H1 (cell line): ENCODE results near the gene FAM53B. TPM values are rescaled to one million over a fixed set of nuclear protein-coding genes. Genes with fewer than 3 reads are reported as not detected.

Source experiments
- CTCF ChIA-PET: fragments of 300-600 bp; sonication (Branson Sonifier 250); formaldehyde crosslinking; loops from one replicate; lab custom pipeline; 2021; ENCODE audit not compliant: partially characterized antibody; lab: Charles Lee
- POLR2A ChIA-PET: fragments of 300-600 bp; sonication (Branson Sonifier 250); formaldehyde crosslinking; loops from one replicate; lab custom pipeline; 2021; ENCODE audit warnings: inconsistent platforms; ENCODE audit not compliant: partially characterized antibody; lab: Charles Lee
- DNase-seq, 2 experiments: peaks; one replicate each; pipeline versions ENCODE4 v3.0.0 to v3.0.0-alpha.2; 2010 to 2022; ENCODE audit warnings: low spot score in 2 of 2, low read depth in 1 of 2, mixed read lengths in 1 of 2
- FAIRE-seq: peaks from 2 replicates; lab custom pipeline; 2011; peaks lifted over from hg19 to GRCh38; lab: Jason Lieb, UNC
- H2AFZ ChIP-seq: 2 replicates; pipeline ENCODE4 v1.8.1; 2012; ENCODE audit warnings: low read length, inconsistent platforms
- H2AK5ac ChIP-seq: 2 replicates; pipeline ENCODE4 v1.6.1; 2013; ENCODE audit warnings: low read depth, low read length
- H2BK120ac ChIP-seq: replicated peaks from 2 replicates; pipeline ENCODE3; 2013; ENCODE audit warnings: low read depth, low read length, inconsistent platforms
- H2BK12ac ChIP-seq: 2 replicates; pipeline ENCODE4 v1.6.1; 2013; ENCODE audit warnings: low read depth, low read length
- H2BK15ac ChIP-seq: 2 replicates; pipeline ENCODE4 v1.6.1; 2013; ENCODE audit warnings: low read length
- H2BK20ac ChIP-seq: 2 replicates; pipeline ENCODE4 v1.6.1; 2013; ENCODE audit warnings: low read length
- H2BK5ac ChIP-seq: 2 replicates; pipeline ENCODE4 v1.6.1; 2013; ENCODE audit warnings: low read depth, low read length
- H3K14ac ChIP-seq: 2 replicates; pipeline ENCODE4 v1.6.1; 2013; ENCODE audit warnings: inconsistent platforms; ENCODE audit not compliant: insufficient read length
- H3K18ac ChIP-seq: 2 replicates; pipeline ENCODE4 v1.6.1; 2013; ENCODE audit warnings: low read length; ENCODE audit errors: extremely low read depth
- H3K23ac ChIP-seq: 2 replicates; pipeline ENCODE4 v1.6.1; 2013; ENCODE audit warnings: inconsistent platforms; ENCODE audit not compliant: insufficient read length
- H3K23me2 ChIP-seq: 2 replicates; pipeline ENCODE4 v1.6.1; 2013; ENCODE audit warnings: low read depth, low read length
- H3K27ac ChIP-seq: 2 replicates; pipeline ENCODE4 v1.6.1; 2011; ENCODE audit warnings: low read depth, low read length, inconsistent platforms
- H3K27me3 ChIP-seq, 4 experiments: replicated peaks in 1 of 4; 1 replicate in 1 of 4; 2 replicates in 3 of 4; pipeline versions ENCODE4 v1.6.1 to v1.8.1; 2011 to 2013; ENCODE audit warnings: low read length in 3 of 4, mild to moderate bottlenecking in 3 of 4, inconsistent platforms in 2 of 4, mixed read lengths in 2 of 4, moderate library complexity in 1 of 4; ENCODE audit not compliant: control insufficient read depth in 3 of 4, insufficient read depth in 3 of 4; ENCODE audit errors: extremely low read depth in 1 of 4
- H3K36me3 ChIP-seq, 4 experiments: 2 replicates each; pipeline versions ENCODE4 v1.6.1 to v1.8.1; 2011 to 2013; ENCODE audit warnings: mild to moderate bottlenecking in 4 of 4, low read length in 3 of 4, moderate library complexity in 2 of 4, control low read depth in 1 of 4, inconsistent platforms in 1 of 4; ENCODE audit not compliant: insufficient read depth in 4 of 4, control insufficient read depth in 2 of 4
- H3K4ac ChIP-seq: replicated peaks from 2 replicates; pipeline ENCODE3; 2013; ENCODE audit warnings: low read length, low read depth, mixed read lengths, inconsistent platforms; ENCODE audit not compliant: insufficient read length
- H3K4me1 ChIP-seq, 4 experiments: replicated peaks in 1 of 4; 1 replicate in 1 of 4; 2 replicates in 3 of 4; pipeline versions ENCODE4 v1.6.1 to v1.8.1; 2011 to 2013; ENCODE audit warnings: low read length in 3 of 4, inconsistent platforms in 2 of 4, mixed read lengths in 1 of 4; ENCODE audit not compliant: insufficient read depth in 4 of 4, control insufficient read depth in 3 of 4
- H3K4me2 ChIP-seq, 2 experiments: 2 replicates each; pipeline versions ENCODE4 v1.6.1 to v1.8.1; 2011 to 2013; ENCODE audit warnings: low read depth in 2 of 2, low read length in 2 of 2, control low read depth in 1 of 2, inconsistent platforms in 1 of 2, mild to moderate bottlenecking in 1 of 2; ENCODE audit not compliant: insufficient read depth in 1 of 2
- H3K4me3 ChIP-seq, 4 experiments: fragments of 200-600, 300-600 bp in 1 of 4; sonication (generic), shearing (Covaris generic), sonication (Bioruptor Twin) in 1 of 4; 2 replicates each; pipeline versions ENCODE4 v1.5.1 to v1.8.1; 2011 to 2016; ENCODE audit warnings: low read length in 4 of 4, low read depth in 3 of 4, control low read depth in 2 of 4, inconsistent platforms in 2 of 4, mild to moderate bottlenecking in 2 of 4, mixed read lengths in 1 of 4, moderate library complexity in 1 of 4; ENCODE audit not compliant: insufficient read depth in 2 of 4; ENCODE audit errors: extremely low read depth in 1 of 4
- H3K56ac ChIP-seq: replicated peaks from 2 replicates; pipeline ENCODE3; 2013; ENCODE audit warnings: low read depth, mild to moderate bottlenecking, mixed read lengths, low read length, inconsistent platforms; ENCODE audit not compliant: insufficient read length
- H3K79me1 ChIP-seq: 2 replicates; pipeline ENCODE4 v1.6.1; 2013; ENCODE audit warnings: low read depth, low read length, control low read depth
- H3K79me2 ChIP-seq, 2 experiments: 2 replicates each; pipeline versions ENCODE4 v1.6.1 to v1.8.1; 2012 to 2013; ENCODE audit warnings: low read length in 2 of 2, mild to moderate bottlenecking in 2 of 2, inconsistent platforms in 1 of 2; ENCODE audit not compliant: insufficient read depth in 2 of 2, control insufficient read depth in 1 of 2
- H3K9ac ChIP-seq, 4 experiments: replicated peaks in 1 of 4; 1 replicate in 1 of 4; 2 replicates in 3 of 4; pipeline versions ENCODE4 v1.6.1 to v1.8.1; 2011 to 2013; ENCODE audit warnings: low read depth in 3 of 4, low read length in 3 of 4, control low read depth in 2 of 4, mild to moderate bottlenecking in 2 of 4, moderate library complexity in 2 of 4, inconsistent platforms in 1 of 4; ENCODE audit errors: extremely low read depth in 1 of 4
- H3K9me3 ChIP-seq, 2 experiments: 2 replicates each; pipeline versions ENCODE4 v1.6.1 to v1.8.1; 2012 to 2013; ENCODE audit warnings: mild to moderate bottlenecking in 2 of 2, moderate library complexity in 2 of 2, control low read depth in 1 of 2, inconsistent platforms in 1 of 2, low read depth in 1 of 2, low read length in 1 of 2, mixed read lengths in 1 of 2; ENCODE audit not compliant: insufficient read depth in 2 of 2
- H4K20me1 ChIP-seq, 2 experiments: replicated peaks in 1 of 2; 2 replicates each; pipeline versions ENCODE3 to v1.8.1; 2011 to 2013; ENCODE audit warnings: inconsistent platforms in 2 of 2, low read length in 2 of 2, mild to moderate bottlenecking in 1 of 2; ENCODE audit not compliant: insufficient read depth in 2 of 2, control insufficient read depth in 1 of 2
- H4K5ac ChIP-seq: 2 replicates; pipeline ENCODE4 v1.6.1; 2013; ENCODE audit warnings: low read length, low read depth, mixed read lengths, inconsistent platforms; ENCODE audit not compliant: insufficient read length
- H4K8ac ChIP-seq: 2 replicates; pipeline ENCODE4 v1.8.0; 2013; ENCODE audit warnings: mild to moderate bottlenecking, moderate library complexity, low read length, inconsistent platforms; ENCODE audit not compliant: insufficient read depth; ENCODE audit errors: extremely low read depth
- H4K91ac ChIP-seq: replicated peaks from 2 replicates; pipeline ENCODE3; 2013; ENCODE audit warnings: low read length, mixed read lengths, inconsistent platforms; ENCODE audit not compliant: insufficient read length
- WGBS, 2 experiments: shearing (Covaris generic) in 1 of 2; methylation state at CpG; one replicate each; pipeline versions ENCODE4 v1.1.6 to v1.1.7; 2013 to 2015; ENCODE audit warnings: low lambda C conversion rate in 2 of 2, mixed read lengths in 2 of 2, inconsistent platforms in 1 of 2, low coverage in 1 of 2, missing lambda C conversion rate in 1 of 2; ENCODE audit not compliant: insufficient replicate concordance in 2 of 2, insufficient coverage in 1 of 2, insufficient read length in 1 of 2; ENCODE audit errors: extremely low coverage in 1 of 2, missing lambda C conversion rate in 1 of 2; 5-methylcytosine and 5-hydroxymethylcytosine counted together
- polyA plus RNA-seq, 7 experiments: library from polyadenylated mRNA; depleted of rRNA in 3 of 7; stranded (reverse) in 5 of 7; unstranded in 2 of 7; fragments of >200 nt in 5 of 7; fragments of 200-250 nt in 2 of 7; gene quantifications; 1 replicate in 5 of 7; 2 replicates in 1 of 7; 4 replicates in 1 of 7; pipeline versions ENCODE4 v1.2.1 to v1.2.3, GENCODE V29; 2011 to 2013; ENCODE audit warnings: missing spikeins in 2 of 7, mixed read lengths in 2 of 7
- total RNA-seq: library from RNA; stranded (reverse); fragmentation: NEBNext Ultra II Directional; extraction: Animal tissue kit (Norgen Biotek cat#: 25700); gene quantifications from 2 replicates; pipeline ENCODE4 v1.2.1, GENCODE V29; 2021

Gene FAM53B
- total and polyA plus RNA-seq, 2 of the 8 experiments (the other 6 are each of a cell fraction or from before 2014, with no cell fraction given) = 5.3 to 14.4 TPM

DNA sequence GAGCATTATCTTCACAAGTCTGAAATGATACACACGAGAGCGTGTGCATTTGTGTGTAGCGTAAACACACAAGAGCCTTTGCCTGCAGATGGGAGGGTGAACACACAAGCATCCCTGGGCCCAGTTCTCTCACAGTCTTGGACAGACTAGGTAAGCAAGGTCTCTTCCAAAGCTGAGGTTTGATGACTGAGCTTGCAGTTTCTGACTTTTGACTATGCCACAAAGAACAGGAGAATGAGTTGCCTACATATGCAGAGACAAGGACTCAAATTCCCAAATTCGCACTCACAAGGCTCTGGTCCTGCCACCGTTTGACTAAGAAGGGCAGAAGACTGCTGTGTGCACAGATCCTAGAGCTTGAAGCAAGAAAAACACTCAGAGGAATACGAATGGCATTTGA lies 55.8 kb downstream of the FAM53B start:
- Histone ChIP-seq H2BK12ac (no peak overlapping the region), H3K18ac (no peak overlapping the region), H3K79me2 (no peaks in the 10 kb centered on the region), H2BK5ac (no peak overlapping the region), H3K36me3 (no peaks in the 10 kb centered on the region; a peak in 1 of 8 replicates), H3K79me1 (no peaks in the 10 kb centered on the region), H3K9ac (no peak overlapping the region), H2BK15ac (no peak overlapping the region), H3K9me3 (no peaks in the 10 kb centered on the region), H3K4me2 (no peak overlapping the region), H3K23ac (no peak overlapping the region), H3K4me3 (no peak overlapping the region), H4K5ac (no peak overlapping the region), H4K8ac (no peak overlapping the region; the same call in 1 of the 2 replicates), H2AFZ (no peak overlapping the region), H2BK20ac (no peak overlapping the region), H4K91ac (no peak overlapping the region), H3K56ac (no peak overlapping the region), H2BK120ac (no peak overlapping the region), H3K4me1 (peaks cover 0 to 10% (median 5%) of the 10 kb centered on the region in 4 experiments; a peak in 2 of 7 replicates), H3K27ac (no peak overlapping the region), H4K20me1 (peaks cover 0 to 2% of the 10 kb centered on the region in 2 experiments), H3K14ac (no peak overlapping the region), H3K4ac (no peak overlapping the region), H3K27me3 (no peaks in the 10 kb centered on the region), H3K23me2 (no peaks in the 10 kb centered on the region), H2AK5ac (no peak overlapping the region; the same call in 1 of the 2 replicates)
- WGBS, 2 experiments = 90% methylated on average over 6 of the region's 6 CpGs; no CpG with 5 or more reads in 1 of the 2 experiments
- no peak for DNase-seq
- CTCF ChIA-PET = interaction anchor here (0.6 to 3.1 kb wide), 11 partner anchors 9 to 273 kb away, joined by 3 to 19 read pairs (median 4); no protein-coding TSS in a partner anchor
- no peak for FAIRE-seq
- POLR2A ChIA-PET = interaction anchor here (0.8 to 0.9 kb wide), 2 partner anchors 17 to 63 kb away, joined by 3 to 4 read pairs; no protein-coding TSS in a partner anchor
